Right atrium auricular region (tissue), 2 donors: ENCODE measurements around the gene N4BP2. TPM values are rescaled to one million over a fixed set of nuclear protein-coding genes. Genes with fewer than 3 reads are reported as not detected.

Experiments used
- DNase-seq: peaks from one replicate; pipeline ENCODE4 v3.0.0-alpha.2; 2019; ENCODE audit warnings: low spot score
- H3K27ac ChIP-seq, 2 donors: fragments of 200-600 bp; sonication (generic); 1 replicate in 1 of 2; 2 replicates in 1 of 2; pipeline ENCODE4 v1.5.1; 2016 to 2019
- H3K27me3 ChIP-seq, 2 donors: fragments of 200-600 bp; sonication (generic); one replicate each; pipeline versions ENCODE4 v1.5.1 to v1.6.0; 2017 to 2019
- H3K36me3 ChIP-seq: fragments of 200-600 bp; sonication (generic); one replicate; pipeline ENCODE4 v1.5.1; 2016
- H3K4me1 ChIP-seq, 2 donors: fragments of 200-600 bp; sonication (generic); one replicate each; pipeline versions ENCODE4 v1.5.1 to v1.6.0; 2017 to 2019
- H3K4me3 ChIP-seq, 2 donors: fragments of 200-600 bp; sonication (generic); 1 replicate in 1 of 2; 2 replicates in 1 of 2; pipeline ENCODE4 v1.5.1; 2017 to 2019; ENCODE audit warnings: mild to moderate bottlenecking in 1 of 2, moderate library complexity in 1 of 2
- H3K9me3 ChIP-seq, 2 donors: fragments of 200-600 bp; sonication (generic); one replicate each; pipeline ENCODE4 v1.5.1; 2019
- total RNA-seq, 2 donors: library from RNA; depleted of rRNA; stranded (reverse); fragments of >200 nt; gene quantifications; one replicate each; pipeline ENCODE4 v1.1.0, GENCODE V29; 2016
- TF ChIP-seq, protein P1 (sequence below), 2 donors: fragments of 200-600 bp; sonication (generic); IDR thresholded peaks; one replicate each; pipeline ENCODE4 v1.5.1; 2019; ENCODE audit warnings: antibody characterized with exemption in 2 of 2

The N4BP2 gene
- total RNA-seq, 2 donors from 2014 or later, result 3.2 to 6.4 TPM

GRCh38 chr4:40199999-40200874 is 143.6 kb downstream of the N4BP2 start:
- Histone ChIP-seq H3K27ac (no peak overlapping the region), H3K4me1 (no peaks in the 10 kb centered on the region), H3K9me3 (no peaks in the 10 kb centered on the region), H3K4me3 (no peak overlapping the region), H3K27me3 (no peaks in the 10 kb centered on the region), H3K36me3 (no peaks in the 10 kb centered on the region)
- TF ChIP-seq, protein P1, sequence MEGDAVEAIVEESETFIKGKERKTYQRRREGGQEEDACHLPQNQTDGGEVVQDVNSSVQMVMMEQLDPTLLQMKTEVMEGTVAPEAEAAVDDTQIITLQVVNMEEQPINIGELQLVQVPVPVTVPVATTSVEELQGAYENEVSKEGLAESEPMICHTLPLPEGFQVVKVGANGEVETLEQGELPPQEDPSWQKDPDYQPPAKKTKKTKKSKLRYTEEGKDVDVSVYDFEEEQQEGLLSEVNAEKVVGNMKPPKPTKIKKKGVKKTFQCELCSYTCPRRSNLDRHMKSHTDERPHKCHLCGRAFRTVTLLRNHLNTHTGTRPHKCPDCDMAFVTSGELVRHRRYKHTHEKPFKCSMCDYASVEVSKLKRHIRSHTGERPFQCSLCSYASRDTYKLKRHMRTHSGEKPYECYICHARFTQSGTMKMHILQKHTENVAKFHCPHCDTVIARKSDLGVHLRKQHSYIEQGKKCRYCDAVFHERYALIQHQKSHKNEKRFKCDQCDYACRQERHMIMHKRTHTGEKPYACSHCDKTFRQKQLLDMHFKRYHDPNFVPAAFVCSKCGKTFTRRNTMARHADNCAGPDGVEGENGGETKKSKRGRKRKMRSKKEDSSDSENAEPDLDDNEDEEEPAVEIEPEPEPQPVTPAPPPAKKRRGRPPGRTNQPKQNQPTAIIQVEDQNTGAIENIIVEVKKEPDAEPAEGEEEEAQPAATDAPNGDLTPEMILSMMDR (IDR thresholded peaks at IDR 0.05), result no peak
- no peak for DNase-seq

GRCh38 chr4:40200875-40201801 is 144.5 kb downstream of the N4BP2 start:
- H3K27ac ChIP-seq, result no peak overlapping the region
- no peaks in the 10 kb centered on the region for H3K27me3 ChIP-seq
- no peak for DNase-seq
- no peaks in the 10 kb centered on the region for H3K36me3 ChIP-seq
- TF ChIP-seq, protein P1 (IDR thresholded peaks at IDR 0.05), result no peak
- H3K9me3 ChIP-seq, result no peaks in the 10 kb centered on the region
- no peak overlapping the region for H3K4me3 ChIP-seq
- H3K4me1 ChIP-seq, result no peaks in the 10 kb centered on the region

- no peaks in the 10 kb centered on the region for H3K4me1 ChIP-seq
These were observed 145.2 kb downstream of the N4BP2 start for GRCh38 chr4:40201898-40202297.

DNA sequence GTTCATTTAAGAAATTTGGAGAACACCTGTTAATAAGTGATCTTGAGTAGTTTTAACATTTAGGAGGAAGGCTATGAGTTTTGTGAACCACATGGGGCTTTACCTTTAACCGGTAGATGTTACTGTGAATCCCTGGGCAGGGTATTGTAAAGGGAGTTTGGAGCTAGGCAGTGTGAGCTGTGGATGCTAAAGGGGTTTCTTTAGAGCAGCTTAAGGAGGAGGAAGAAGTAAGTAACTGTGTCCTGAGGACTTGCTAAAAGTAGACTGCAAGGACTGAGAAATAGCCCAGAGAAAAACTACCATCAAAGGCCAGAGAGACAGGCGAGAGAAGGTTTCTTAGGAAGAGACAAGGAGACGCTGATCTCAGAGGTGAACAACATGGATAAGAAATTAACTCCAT is 145.8 kb downstream of the N4BP2 start:
- Histone ChIP-seq H3K4me1 (no peaks in the 10 kb centered on the region), H3K9me3 (no peaks in the 10 kb centered on the region), H3K36me3 (no peaks in the 10 kb centered on the region), H3K27ac (no peak overlapping the region), H3K4me3 (no peak overlapping the region), H3K27me3 (no peaks in the 10 kb centered on the region)
- DNase-seq, result no peak
- TF ChIP-seq, protein P1 (IDR thresholded peaks at IDR 0.05), result no peak

More at GRCh38 chr4:40201898-40202297, 145.2 kb downstream of the N4BP2 start:
- Histone ChIP-seq H3K36me3 (no peaks in the 10 kb centered on the region), H3K4me3 (no peak overlapping the region), H3K27ac (no peak overlapping the region), H3K27me3 (no peaks in the 10 kb centered on the region), H3K9me3 (no peaks in the 10 kb centered on the region)
- TF ChIP-seq, protein P1 (IDR thresholded peaks at IDR 0.05), result no peak
- no peak for DNase-seq

DNA sequence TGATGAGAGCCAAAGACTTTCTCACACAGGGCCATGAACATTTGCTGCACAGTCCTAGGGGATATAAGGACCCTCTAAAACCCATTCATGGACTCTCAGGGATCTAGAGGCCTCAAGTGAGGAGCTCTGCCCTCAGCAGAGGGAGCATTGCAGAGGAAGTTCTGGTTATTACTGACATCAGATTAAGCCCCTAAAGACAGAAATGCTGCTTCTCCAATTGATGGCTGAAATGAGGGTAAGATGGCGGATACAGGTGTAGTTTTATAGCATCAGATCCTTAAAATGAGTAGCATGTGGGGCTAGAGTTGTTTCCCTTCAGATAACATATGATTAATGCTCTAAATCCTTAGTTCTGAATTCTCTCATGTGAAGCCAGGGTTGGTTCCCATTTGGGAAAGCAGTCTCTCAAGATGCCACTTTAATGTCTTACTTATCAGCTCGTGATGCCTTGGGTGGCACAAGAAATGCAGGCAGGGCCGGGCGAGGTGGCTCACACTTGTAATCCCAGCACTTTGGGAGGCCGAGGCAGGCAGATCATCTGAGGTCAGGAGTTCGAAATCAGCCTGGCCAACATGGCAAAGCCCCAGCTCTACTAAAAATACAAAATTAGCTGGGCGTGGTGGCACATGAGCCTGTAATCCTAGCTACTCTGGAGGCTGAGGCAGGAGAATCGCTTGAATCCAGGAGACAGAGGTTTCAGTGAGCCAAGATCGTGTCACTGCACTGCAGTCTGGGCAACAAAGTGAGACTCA is 148.0 kb downstream of the N4BP2 start:
- Histone ChIP-seq H3K36me3 (no peaks in the 10 kb centered on the region), H3K4me1 (no peaks in the 10 kb centered on the region), H3K9me3 (no peaks in the 10 kb centered on the region), H3K27me3 (no peaks in the 10 kb centered on the region), H3K4me3 (no peak overlapping the region), H3K27ac (no peak overlapping the region)
- DNase-seq, result no peak
- TF ChIP-seq, protein P1 (IDR thresholded peaks at IDR 0.05), result no peak
